ENCODE data around the gene TFB1M.

DNA sequence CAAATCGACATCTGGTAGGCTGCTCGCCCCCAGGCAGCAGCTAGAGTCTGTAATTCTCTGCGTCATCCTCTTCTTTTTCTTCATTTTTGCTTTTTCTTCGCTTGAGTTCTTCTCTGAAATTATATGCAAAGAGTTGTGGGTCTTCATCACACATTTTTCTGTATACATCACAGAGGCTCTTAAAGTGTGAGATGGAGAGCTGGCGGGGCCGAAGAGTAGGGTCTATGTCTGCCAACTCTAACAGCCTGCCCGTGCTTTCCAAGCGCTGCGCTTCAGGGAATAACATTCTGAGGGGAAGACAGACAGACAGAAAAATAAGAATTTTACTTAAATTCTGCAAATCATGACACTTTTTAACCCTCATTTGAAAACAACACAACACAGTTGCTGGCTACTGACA, 56.5 kb downstream of the TFB1M start:
- TF ChIP-seq POLR2AphosphoS5 (IDR thresholded peaks at IDR 0.05; ENCODE audit: borderline replicate concordance, low read depth, low read length) = no peak
- TF ChIP-seq EZH2 (IDR thresholded peaks at IDR 0.05) = no peak
- TF ChIP-seq FOXP2 (optimal IDR thresholded peaks at IDR 0.05; ENCODE audit: control extremely low read depth, extremely low read length, insufficient read depth) = no peak

All from SK-N-MC (cell line).